WTC11 (cell line): ENCODE results near the gene MCCC2. TPM values are rescaled to one million over a fixed set of nuclear protein-coding genes. Genes with fewer than 3 reads are reported as not detected.
A peak's percentile ranks its signal among the peaks of the same experiment; 100 is the strongest.

Experiments
- ATAC-seq: fragments of 200-7000 bp; cut with Tn5 transposase; 2 replicates; pipeline ENCODE4 v1.10.0; 2021; ENCODE audit warnings: mild to moderate bottlenecking, moderate library complexity
- CTCF ChIA-PET: fragments of 300-600 bp; sonication (Branson Sonifier 250); formaldehyde crosslinking; loops from one replicate; lab custom pipeline; 2021; ENCODE audit warnings: antibody characterized with exemption; lab: Charles Lee
- POLR2A ChIA-PET: fragments of 350-600 bp; sonication (Branson Sonifier 250); formaldehyde crosslinking; loops from one replicate; lab custom pipeline; 2021; ENCODE audit warnings: antibody characterized with exemption; lab: Charles Lee
- DNase-seq: peaks from one replicate; pipeline ENCODE4 v3.0.0; 2021; ENCODE audit warnings: low spot score
- H3K27ac Mint-ChIP-seq: 2 replicates; pipeline ENCODE4 v1.8.0; 2021; ENCODE audit warnings: mixed read lengths
- H3K27me3 Mint-ChIP-seq: 2 replicates; pipeline ENCODE4 v1.8.0; 2021; ENCODE audit warnings: low read depth, mild to moderate bottlenecking, moderate library complexity, mixed read lengths
- H3K36me3 Mint-ChIP-seq: 2 replicates; pipeline ENCODE4 v1.8.0; 2021; ENCODE audit warnings: mixed read lengths
- H3K4me1 Mint-ChIP-seq: 2 replicates; pipeline ENCODE4 v1.8.0; 2022; ENCODE audit warnings: mixed read lengths
- H3K4me3 Mint-ChIP-seq: 2 replicates; pipeline ENCODE4 v1.8.0; 2021; ENCODE audit warnings: mild to moderate bottlenecking, moderate library complexity, mixed read lengths
- H3K9me3 Mint-ChIP-seq: 2 replicates; pipeline ENCODE4 v1.8.0; 2021; ENCODE audit warnings: mixed read lengths
- FOXJ3 ChIP-seq: sonication (generic); formaldehyde crosslinking; IDR thresholded peaks from 2 replicates; pipeline ENCODE4 v1.9.0; 2021; ENCODE audit warnings: missing genetic modification reagents, mild to moderate bottlenecking, borderline replicate concordance
- FOXK1 ChIP-seq: sonication (generic); formaldehyde crosslinking; IDR thresholded peaks from 2 replicates; pipeline ENCODE4 v1.8.0; 2022; ENCODE audit warnings: mild to moderate bottlenecking, moderate library complexity, missing genetic modification reagents
- GABPB1 ChIP-seq: sonication (generic); formaldehyde crosslinking; IDR thresholded peaks from 2 replicates; pipeline ENCODE4 v1.8.1; 2023; ENCODE audit warnings: mild to moderate bottlenecking, missing genetic modification reagents
- GTF2I ChIP-seq: fragments of 250-450 bp; sonication (Bioruptor Pico); conservative IDR thresholded peaks from 2 replicates; pipeline ENCODE4 v1.4.0; 2021; ENCODE audit warnings: mild to moderate bottlenecking
- MYBL2 ChIP-seq: sonication (generic); formaldehyde crosslinking; IDR thresholded peaks from 2 replicates; pipeline ENCODE4 v1.8.1; 2023; ENCODE audit warnings: mild to moderate bottlenecking, moderate library complexity, missing genetic modification reagents
- NFYB ChIP-seq: sonication (generic); formaldehyde crosslinking; conservative IDR thresholded peaks from 2 replicates; pipeline ENCODE4 v1.8.0; 2022; ENCODE audit warnings: low read depth, missing genetic modification reagents
- NR1H2 ChIP-seq: sonication (generic); formaldehyde crosslinking; IDR thresholded peaks from 2 replicates; pipeline ENCODE4 v1.9.0; 2021; ENCODE audit warnings: mild to moderate bottlenecking, moderate library complexity, missing genetic modification reagents
- NR3C1 ChIP-seq: sonication (generic); formaldehyde crosslinking; conservative IDR thresholded peaks from 2 replicates; pipeline ENCODE4 v1.8.1; 2023; ENCODE audit warnings: low read depth, mild to moderate bottlenecking, missing genetic modification reagents
- SP1 ChIP-seq: sonication (generic); formaldehyde crosslinking; conservative IDR thresholded peaks from 2 replicates; pipeline ENCODE4 v1.8.1; 2022; ENCODE audit warnings: missing genetic modification reagents
- ZNF121 ChIP-seq: sonication (generic); formaldehyde crosslinking; IDR thresholded peaks from 2 replicates; pipeline ENCODE4 v1.8.0; 2023; ENCODE audit warnings: missing genetic modification reagents
- ZNF263 ChIP-seq: sonication (generic); formaldehyde crosslinking; IDR thresholded peaks from 2 replicates; pipeline ENCODE4 v1.8.1; 2022; ENCODE audit warnings: low read depth, mild to moderate bottlenecking, moderate library complexity, missing genetic modification reagents
- ZNF671 ChIP-seq: fragments of 250-450 bp; sonication (Bioruptor Pico); IDR thresholded peaks from 2 replicates; pipeline ENCODE4 v1.8.0; 2021; ENCODE audit warnings: mild to moderate bottlenecking
- total RNA-seq: library from RNA; stranded (reverse); gene quantifications from 3 replicates; pipeline ENCODE4 v1.2.3, GENCODE V29; 2021
- TF ChIP-seq, protein P1 (sequence below): sonication (generic); formaldehyde crosslinking; IDR thresholded peaks from 2 replicates; pipeline ENCODE4 v1.8.0; 2022; ENCODE audit warnings: missing genetic modification reagents
- TF ChIP-seq, protein P2 (sequence below): sonication (generic); formaldehyde crosslinking; IDR thresholded peaks from 2 replicates; pipeline ENCODE4 v1.8.0; 2022; ENCODE audit warnings: mild to moderate bottlenecking, missing genetic modification reagents
- TF ChIP-seq, protein P3 (sequence below): sonication (generic); formaldehyde crosslinking; IDR thresholded peaks from 2 replicates; pipeline ENCODE4 v1.8.1; 2023; ENCODE audit warnings: mild to moderate bottlenecking, missing genetic modification reagents, borderline replicate concordance
- TF ChIP-seq, protein P4 (sequence below): sonication (generic); formaldehyde crosslinking; conservative IDR thresholded peaks from 2 replicates; pipeline ENCODE4 v1.8.1; 2023; ENCODE audit warnings: mild to moderate bottlenecking, low read depth, missing genetic modification reagents, moderate library complexity
- TF ChIP-seq, protein P5 (sequence below): sonication (generic); formaldehyde crosslinking; IDR thresholded peaks from 2 replicates; pipeline ENCODE4 v1.8.0; 2023; ENCODE audit warnings: missing genetic modification reagents
- TF ChIP-seq, protein P6 (sequence below): fragments of 250-450 bp; sonication (Bioruptor Pico); IDR thresholded peaks from 2 replicates; pipeline ENCODE4 v1.9.0; 2021; ENCODE audit warnings: mild to moderate bottlenecking
- TF ChIP-seq, protein P7 (sequence below): sonication (generic); formaldehyde crosslinking; IDR thresholded peaks from 2 replicates; pipeline ENCODE4 v1.8.1; 2022; ENCODE audit warnings: mild to moderate bottlenecking, missing genetic modification reagents, moderate library complexity, borderline replicate concordance

MCCC2 gene
- total RNA-seq, 1 experiment from 2014 or later: 65.0 TPM

DNA sequence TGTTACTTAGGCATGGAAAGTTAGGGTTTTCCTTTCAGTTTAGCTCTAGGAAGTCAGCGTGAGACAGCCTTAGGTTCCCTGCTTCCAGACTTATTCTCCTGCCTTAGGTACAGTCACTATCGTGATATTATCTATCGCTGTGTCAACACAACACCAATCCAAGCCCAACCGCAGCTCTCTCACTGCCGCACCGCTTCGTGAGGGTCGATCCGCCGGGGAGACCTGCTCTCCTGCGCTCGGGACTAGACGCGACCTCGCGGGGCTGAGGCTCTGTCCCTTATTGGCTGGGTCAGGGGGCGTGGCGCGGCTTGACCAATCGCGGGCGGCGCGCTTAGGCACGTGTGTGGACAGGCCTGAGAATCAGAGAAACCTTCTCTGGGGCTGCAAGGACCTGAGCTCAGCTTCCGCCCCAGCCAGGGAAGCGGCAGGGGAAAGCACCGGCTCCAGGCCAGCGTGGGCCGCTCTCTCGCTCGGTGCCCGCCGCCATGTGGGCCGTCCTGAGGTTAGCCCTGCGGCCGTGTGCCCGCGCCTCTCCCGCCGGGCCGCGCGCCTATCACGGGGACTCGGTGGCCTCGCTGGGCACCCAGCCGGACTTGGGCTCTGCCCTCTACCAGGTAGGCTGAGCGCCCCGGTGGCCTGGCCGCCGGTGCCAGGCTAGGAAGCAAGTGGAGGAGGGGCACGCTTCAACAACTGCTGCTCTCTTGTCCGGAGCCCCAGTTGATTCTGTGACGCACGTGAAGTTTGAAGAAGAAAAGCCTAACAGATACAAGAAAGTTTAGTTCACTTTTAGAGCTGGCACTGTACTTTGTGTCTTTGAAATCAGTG is at the start of gene MCCC2 (continued):
- TF ChIP-seq, protein P1, sequence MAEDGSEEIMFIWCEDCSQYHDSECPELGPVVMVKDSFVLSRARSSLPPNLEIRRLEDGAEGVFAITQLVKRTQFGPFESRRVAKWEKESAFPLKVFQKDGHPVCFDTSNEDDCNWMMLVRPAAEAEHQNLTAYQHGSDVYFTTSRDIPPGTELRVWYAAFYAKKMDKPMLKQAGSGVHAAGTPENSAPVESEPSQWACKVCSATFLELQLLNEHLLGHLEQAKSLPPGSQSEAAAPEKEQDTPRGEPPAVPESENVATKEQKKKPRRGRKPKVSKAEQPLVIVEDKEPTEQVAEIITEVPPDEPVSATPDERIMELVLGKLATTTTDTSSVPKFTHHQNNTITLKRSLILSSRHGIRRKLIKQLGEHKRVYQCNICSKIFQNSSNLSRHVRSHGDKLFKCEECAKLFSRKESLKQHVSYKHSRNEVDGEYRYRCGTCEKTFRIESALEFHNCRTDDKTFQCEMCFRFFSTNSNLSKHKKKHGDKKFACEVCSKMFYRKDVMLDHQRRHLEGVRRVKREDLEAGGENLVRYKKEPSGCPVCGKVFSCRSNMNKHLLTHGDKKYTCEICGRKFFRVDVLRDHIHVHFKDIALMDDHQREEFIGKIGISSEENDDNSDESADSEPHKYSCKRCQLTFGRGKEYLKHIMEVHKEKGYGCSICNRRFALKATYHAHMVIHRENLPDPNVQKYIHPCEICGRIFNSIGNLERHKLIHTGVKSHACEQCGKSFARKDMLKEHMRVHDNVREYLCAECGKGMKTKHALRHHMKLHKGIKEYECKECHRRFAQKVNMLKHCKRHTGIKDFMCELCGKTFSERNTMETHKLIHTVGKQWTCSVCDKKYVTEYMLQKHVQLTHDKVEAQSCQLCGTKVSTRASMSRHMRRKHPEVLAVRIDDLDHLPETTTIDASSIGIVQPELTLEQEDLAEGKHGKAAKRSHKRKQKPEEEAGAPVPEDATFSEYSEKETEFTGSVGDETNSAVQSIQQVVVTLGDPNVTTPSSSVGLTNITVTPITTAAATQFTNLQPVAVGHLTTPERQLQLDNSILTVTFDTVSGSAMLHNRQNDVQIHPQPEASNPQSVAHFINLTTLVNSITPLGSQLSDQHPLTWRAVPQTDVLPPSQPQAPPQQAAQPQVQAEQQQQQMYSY (CRISPR knock-in tag): peak; percentile 26; the same call in 1 of the 2 replicates
- TF ChIP-seq ZNF263 (CRISPR knock-in tag): no peak
- TF ChIP-seq GTF2I: no peak
- TF ChIP-seq NR1H2 (CRISPR knock-in tag): no peak

DNA sequence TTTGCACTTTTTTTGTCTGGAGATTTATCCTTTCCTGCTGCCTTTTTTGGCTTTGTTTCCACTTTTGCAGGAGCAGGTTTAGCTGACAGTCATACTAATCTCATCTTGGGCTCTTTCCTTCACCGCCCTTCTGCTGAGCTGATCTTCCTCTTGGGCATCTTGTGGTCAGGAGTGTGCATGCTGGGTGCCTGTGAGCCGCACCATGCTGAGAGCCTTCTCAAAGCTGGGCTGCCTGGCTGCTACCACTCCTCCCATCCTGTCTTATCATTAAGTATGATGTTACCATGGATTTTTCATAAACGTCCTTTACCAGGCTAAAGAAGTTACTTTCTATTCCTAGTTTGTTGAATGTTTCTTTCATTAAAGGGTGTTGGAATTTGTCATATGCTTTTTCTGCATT is 49.5 kb upstream of the MCCC2 start:
- POLR2A ChIA-PET: no interaction called here

More for the DNA sequence above, 49.5 kb upstream of the MCCC2 start:
- H3K9me3 Mint-ChIP-seq: no peaks in the 10 kb centered on the region
- H3K4me3 Mint-ChIP-seq: no peak overlapping the region
- TF ChIP-seq, protein P2, sequence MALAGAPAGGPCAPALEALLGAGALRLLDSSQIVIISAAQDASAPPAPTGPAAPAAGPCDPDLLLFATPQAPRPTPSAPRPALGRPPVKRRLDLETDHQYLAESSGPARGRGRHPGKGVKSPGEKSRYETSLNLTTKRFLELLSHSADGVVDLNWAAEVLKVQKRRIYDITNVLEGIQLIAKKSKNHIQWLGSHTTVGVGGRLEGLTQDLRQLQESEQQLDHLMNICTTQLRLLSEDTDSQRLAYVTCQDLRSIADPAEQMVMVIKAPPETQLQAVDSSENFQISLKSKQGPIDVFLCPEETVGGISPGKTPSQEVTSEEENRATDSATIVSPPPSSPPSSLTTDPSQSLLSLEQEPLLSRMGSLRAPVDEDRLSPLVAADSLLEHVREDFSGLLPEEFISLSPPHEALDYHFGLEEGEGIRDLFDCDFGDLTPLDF: no peak
- TF ChIP-seq, protein P3, sequence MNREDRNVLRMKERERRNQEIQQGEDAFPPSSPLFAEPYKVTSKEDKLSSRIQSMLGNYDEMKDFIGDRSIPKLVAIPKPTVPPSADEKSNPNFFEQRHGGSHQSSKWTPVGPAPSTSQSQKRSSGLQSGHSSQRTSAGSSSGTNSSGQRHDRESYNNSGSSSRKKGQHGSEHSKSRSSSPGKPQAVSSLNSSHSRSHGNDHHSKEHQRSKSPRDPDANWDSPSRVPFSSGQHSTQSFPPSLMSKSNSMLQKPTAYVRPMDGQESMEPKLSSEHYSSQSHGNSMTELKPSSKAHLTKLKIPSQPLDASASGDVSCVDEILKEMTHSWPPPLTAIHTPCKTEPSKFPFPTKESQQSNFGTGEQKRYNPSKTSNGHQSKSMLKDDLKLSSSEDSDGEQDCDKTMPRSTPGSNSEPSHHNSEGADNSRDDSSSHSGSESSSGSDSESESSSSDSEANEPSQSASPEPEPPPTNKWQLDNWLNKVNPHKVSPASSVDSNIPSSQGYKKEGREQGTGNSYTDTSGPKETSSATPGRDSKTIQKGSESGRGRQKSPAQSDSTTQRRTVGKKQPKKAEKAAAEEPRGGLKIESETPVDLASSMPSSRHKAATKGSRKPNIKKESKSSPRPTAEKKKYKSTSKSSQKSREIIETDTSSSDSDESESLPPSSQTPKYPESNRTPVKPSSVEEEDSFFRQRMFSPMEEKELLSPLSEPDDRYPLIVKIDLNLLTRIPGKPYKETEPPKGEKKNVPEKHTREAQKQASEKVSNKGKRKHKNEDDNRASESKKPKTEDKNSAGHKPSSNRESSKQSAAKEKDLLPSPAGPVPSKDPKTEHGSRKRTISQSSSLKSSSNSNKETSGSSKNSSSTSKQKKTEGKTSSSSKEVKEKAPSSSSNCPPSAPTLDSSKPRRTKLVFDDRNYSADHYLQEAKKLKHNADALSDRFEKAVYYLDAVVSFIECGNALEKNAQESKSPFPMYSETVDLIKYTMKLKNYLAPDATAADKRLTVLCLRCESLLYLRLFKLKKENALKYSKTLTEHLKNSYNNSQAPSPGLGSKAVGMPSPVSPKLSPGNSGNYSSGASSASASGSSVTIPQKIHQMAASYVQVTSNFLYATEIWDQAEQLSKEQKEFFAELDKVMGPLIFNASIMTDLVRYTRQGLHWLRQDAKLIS (CRISPR knock-in tag): no peak
- TF ChIP-seq ZNF121 (no peak), GABPB1 (CRISPR knock-in tag) (no peak), NFYB (CRISPR knock-in tag) (no peak), NR3C1 (CRISPR knock-in tag) (no peak), FOXK1 (CRISPR knock-in tag) (no peak), MYBL2 (no peak), ZNF671 (CRISPR knock-in tag) (no peak), SP1 (no peak), FOXJ3 (CRISPR knock-in tag) (no peak)
- TF ChIP-seq, protein P4, sequence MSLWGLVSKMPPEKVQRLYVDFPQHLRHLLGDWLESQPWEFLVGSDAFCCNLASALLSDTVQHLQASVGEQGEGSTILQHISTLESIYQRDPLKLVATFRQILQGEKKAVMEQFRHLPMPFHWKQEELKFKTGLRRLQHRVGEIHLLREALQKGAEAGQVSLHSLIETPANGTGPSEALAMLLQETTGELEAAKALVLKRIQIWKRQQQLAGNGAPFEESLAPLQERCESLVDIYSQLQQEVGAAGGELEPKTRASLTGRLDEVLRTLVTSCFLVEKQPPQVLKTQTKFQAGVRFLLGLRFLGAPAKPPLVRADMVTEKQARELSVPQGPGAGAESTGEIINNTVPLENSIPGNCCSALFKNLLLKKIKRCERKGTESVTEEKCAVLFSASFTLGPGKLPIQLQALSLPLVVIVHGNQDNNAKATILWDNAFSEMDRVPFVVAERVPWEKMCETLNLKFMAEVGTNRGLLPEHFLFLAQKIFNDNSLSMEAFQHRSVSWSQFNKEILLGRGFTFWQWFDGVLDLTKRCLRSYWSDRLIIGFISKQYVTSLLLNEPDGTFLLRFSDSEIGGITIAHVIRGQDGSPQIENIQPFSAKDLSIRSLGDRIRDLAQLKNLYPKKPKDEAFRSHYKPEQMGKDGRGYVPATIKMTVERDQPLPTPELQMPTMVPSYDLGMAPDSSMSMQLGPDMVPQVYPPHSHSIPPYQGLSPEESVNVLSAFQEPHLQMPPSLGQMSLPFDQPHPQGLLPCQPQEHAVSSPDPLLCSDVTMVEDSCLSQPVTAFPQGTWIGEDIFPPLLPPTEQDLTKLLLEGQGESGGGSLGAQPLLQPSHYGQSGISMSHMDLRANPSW (CRISPR knock-in tag): no peak
- TF ChIP-seq, protein P5, sequence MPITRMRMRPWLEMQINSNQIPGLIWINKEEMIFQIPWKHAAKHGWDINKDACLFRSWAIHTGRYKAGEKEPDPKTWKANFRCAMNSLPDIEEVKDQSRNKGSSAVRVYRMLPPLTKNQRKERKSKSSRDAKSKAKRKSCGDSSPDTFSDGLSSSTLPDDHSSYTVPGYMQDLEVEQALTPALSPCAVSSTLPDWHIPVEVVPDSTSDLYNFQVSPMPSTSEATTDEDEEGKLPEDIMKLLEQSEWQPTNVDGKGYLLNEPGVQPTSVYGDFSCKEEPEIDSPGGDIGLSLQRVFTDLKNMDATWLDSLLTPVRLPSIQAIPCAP: no peak
- TF ChIP-seq, protein P6, sequence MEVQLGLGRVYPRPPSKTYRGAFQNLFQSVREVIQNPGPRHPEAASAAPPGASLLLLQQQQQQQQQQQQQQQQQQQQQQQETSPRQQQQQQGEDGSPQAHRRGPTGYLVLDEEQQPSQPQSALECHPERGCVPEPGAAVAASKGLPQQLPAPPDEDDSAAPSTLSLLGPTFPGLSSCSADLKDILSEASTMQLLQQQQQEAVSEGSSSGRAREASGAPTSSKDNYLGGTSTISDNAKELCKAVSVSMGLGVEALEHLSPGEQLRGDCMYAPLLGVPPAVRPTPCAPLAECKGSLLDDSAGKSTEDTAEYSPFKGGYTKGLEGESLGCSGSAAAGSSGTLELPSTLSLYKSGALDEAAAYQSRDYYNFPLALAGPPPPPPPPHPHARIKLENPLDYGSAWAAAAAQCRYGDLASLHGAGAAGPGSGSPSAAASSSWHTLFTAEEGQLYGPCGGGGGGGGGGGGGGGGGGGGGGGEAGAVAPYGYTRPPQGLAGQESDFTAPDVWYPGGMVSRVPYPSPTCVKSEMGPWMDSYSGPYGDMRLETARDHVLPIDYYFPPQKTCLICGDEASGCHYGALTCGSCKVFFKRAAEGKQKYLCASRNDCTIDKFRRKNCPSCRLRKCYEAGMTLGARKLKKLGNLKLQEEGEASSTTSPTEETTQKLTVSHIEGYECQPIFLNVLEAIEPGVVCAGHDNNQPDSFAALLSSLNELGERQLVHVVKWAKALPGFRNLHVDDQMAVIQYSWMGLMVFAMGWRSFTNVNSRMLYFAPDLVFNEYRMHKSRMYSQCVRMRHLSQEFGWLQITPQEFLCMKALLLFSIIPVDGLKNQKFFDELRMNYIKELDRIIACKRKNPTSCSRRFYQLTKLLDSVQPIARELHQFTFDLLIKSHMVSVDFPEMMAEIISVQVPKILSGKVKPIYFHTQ: no peak
- TF ChIP-seq, protein P7, sequence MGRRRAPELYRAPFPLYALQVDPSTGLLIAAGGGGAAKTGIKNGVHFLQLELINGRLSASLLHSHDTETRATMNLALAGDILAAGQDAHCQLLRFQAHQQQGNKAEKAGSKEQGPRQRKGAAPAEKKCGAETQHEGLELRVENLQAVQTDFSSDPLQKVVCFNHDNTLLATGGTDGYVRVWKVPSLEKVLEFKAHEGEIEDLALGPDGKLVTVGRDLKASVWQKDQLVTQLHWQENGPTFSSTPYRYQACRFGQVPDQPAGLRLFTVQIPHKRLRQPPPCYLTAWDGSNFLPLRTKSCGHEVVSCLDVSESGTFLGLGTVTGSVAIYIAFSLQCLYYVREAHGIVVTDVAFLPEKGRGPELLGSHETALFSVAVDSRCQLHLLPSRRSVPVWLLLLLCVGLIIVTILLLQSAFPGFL (CRISPR knock-in tag): no peak
- ATAC-seq: no peak; the same call in 1 of the 2 replicates
- CTCF ChIA-PET: no interaction called here
- H3K27ac Mint-ChIP-seq: peak overlapping the region; percentile 77
- no peak for DNase-seq
- H3K27me3 Mint-ChIP-seq: no peaks in the 10 kb centered on the region
- 0 out of 2 replicates have a peak, but pooled peaks cover 2% of the 10 kb centered on the region for H3K4me1 Mint-ChIP-seq
- peaks cover 58% of the 10 kb centered on the region for H3K36me3 Mint-ChIP-seq
